Retinal pigment epithelial cell (primary cell): ENCODE measurements around the gene APOL6.
A peak's percentile ranks its signal among the peaks of the same experiment; 100 is the strongest.

Experiments
- DNase-seq: peaks from one replicate; pipeline ENCODE4 v3.0.0-alpha.2; 2010; ENCODE audit warnings: low read depth
- H3K4me3 ChIP-seq: 2 replicates; pipeline ENCODE4 v1.5.1; 2011; ENCODE audit warnings: mild to moderate bottlenecking, low read length, control low read depth, moderate library complexity
- CTCF ChIP-seq: conservative IDR thresholded peaks from 2 replicates; pipeline ENCODE4 v1.5.1; 2011; ENCODE audit warnings: low read depth, low read length, control low read depth, inconsistent platforms

Gene APOL6

GRCh38 chr22:35630891-35631290, 17.4 kb upstream of the APOL6 start:
- no peak for TF ChIP-seq CTCF
- DNase-seq = no peak
- no peak overlapping the region for H3K4me3 ChIP-seq

GRCh38 chr22:35631597-35631996, 16.6 kb upstream of the APOL6 start:
- no peak overlapping the region for H3K4me3 ChIP-seq
- no peak for DNase-seq
- peak; percentile 73 for TF ChIP-seq CTCF

GRCh38 chr22:35632935-35633334, 15.3 kb upstream of the APOL6 start:
- H3K4me3 ChIP-seq = no peak overlapping the region
- DNase-seq = no peak
- TF ChIP-seq CTCF = no peak

GRCh38 chr22:35633520-35633919, 14.7 kb upstream of the APOL6 start:
- no peak for TF ChIP-seq CTCF
- H3K4me3 ChIP-seq = no peak overlapping the region
- no peak for DNase-seq

GRCh38 chr22:35634015-35634414, 14.2 kb upstream of the APOL6 start:
- no peak for DNase-seq
- H3K4me3 ChIP-seq = no peak overlapping the region
- TF ChIP-seq CTCF = no peak

- DNase-seq = no peak
- TF ChIP-seq CTCF = no peak
- no peak overlapping the region for H3K4me3 ChIP-seq
Measured at GRCh38 chr22:35634943-35635540, 13.2 kb upstream of the APOL6 start.

GRCh38 chr22:35637254-35637653, 11.0 kb upstream of the APOL6 start:
- TF ChIP-seq CTCF = no peak
- DNase-seq = no peak
- H3K4me3 ChIP-seq = no peak overlapping the region
